Heart left ventricle (tissue), 13 donors: ENCODE results near the gene ZBTB20.

Experiments used
- CTCF ChIP-seq, 12 donors: fragments of 200-600 bp; sonication (generic) in 4 of 12; IDR thresholded peaks; one replicate each; pipeline versions ENCODE4 v1.5.0 to v1.8.0; 2018 to 2022; ENCODE audit warnings: antibody characterized with exemption in 12 of 12, mild to moderate bottlenecking in 5 of 12
- POLR2A ChIP-seq, 2 donors: fragments of 450-650 bp; IDR thresholded peaks; one replicate each; pipeline ENCODE4 v1.6.1; 2017; ENCODE audit warnings: antibody characterized with exemption in 2 of 2, mild to moderate bottlenecking in 2 of 2, moderate library complexity in 2 of 2
- donor health status: ischemic (EF 13 %, LVEDD 7.1; RV severe dilation, severe dysfunction).
- donor health status: DM: no; HTN: yes; CAD: no.
- donor health status: DM: no; HTN: no; CAD: no.
- donor health status: ischemic (EF 25% LVEDD 6.9; RV normal size, moderate dysfunction).
- donor health status: ischemic (EF 25% LVEDD 5.7; RV mildly dilated, moderate dysfunction).
- donor health status: ischemic (EF 35%, LVEDD 5.7; RV mildly dilated, moderate dysfunction).
- donor health status: nonischemic (EF 11% LVEDD 7.7; RV severe dilation, severe dysfunction).
- donor health status: DM: yes; HTN: yes; CAD: no.
- donor health status: PGD.
- donor health status: ischemic (EF 29% LVEDD 5.4; RV normal size, mild dysfunction).
- donor health status: nonischemic (EF 23%, LVEDD 6.1; RV moderate dilation, normal function).

GRCh38 chr3:115062412-115062956 lies 84.6 kb downstream of the ZBTB20 start:
- TF ChIP-seq CTCF (IDR thresholded peaks at IDR 0.05) = no peak
- no peak for TF ChIP-seq POLR2A (IDR thresholded peaks at IDR 0.05)
